IMR-90 (cell line): ENCODE measurements around the gene TCERG1L. TPM values are rescaled to one million over a fixed set of nuclear protein-coding genes. Genes with fewer than 3 reads are reported as not detected.

Source experiments
- ATAC-seq: fragments of 200-7000 bp; cut with Tn5 transposase; 2 replicates; pipeline ENCODE4 v1.9.1; 2020; ENCODE audit warnings: low read depth, mild to moderate bottlenecking, moderate library complexity
- BruUV-seq: library from RNA; stranded (reverse); fragments of 400-500 nt; replicated peaks from 2 replicates; lab custom pipeline; 2021; lab: Mats Ljungman, UMichigan
- CTCF ChIA-PET: fragments of 300-600 bp; formaldehyde crosslinking; extraction: SDS; loops from one replicate; lab custom pipeline; 2021; ENCODE audit warnings: antibody characterized with exemption; lab: Yijun Ruan, JAX
- POLR2A ChIA-PET: fragments of 300-600 bp; sonication (Branson Sonifier 250); formaldehyde crosslinking; loops from one replicate; lab custom pipeline; 2022; ENCODE audit warnings: antibody characterized with exemption; ENCODE audit not compliant: unreplicated experiment; lab: Charles Lee
- DNase-seq: peaks from one replicate; pipeline ENCODE4 v3.0.0; 2013
- H2AFZ ChIP-seq: replicated peaks from 2 replicates; pipeline ENCODE3; 2013; ENCODE audit warnings: low read length, mild to moderate bottlenecking; ENCODE audit not compliant: poor library complexity
- H2AK5ac ChIP-seq: 2 replicates; pipeline ENCODE4 v1.6.1; 2013; ENCODE audit warnings: low read depth, low read length, inconsistent platforms
- H2AK9ac ChIP-seq: replicated peaks from 2 replicates; pipeline ENCODE3; 2013; ENCODE audit warnings: mild to moderate bottlenecking, low read depth, low read length, moderate library complexity; ENCODE audit not compliant: poor library complexity
- H2BK120ac ChIP-seq: 2 replicates; pipeline ENCODE4 v1.6.1; 2013; ENCODE audit warnings: low read depth, low read length, inconsistent platforms
- H2BK15ac ChIP-seq: 3 replicates; pipeline ENCODE4 v1.6.1; 2013; ENCODE audit warnings: low read depth, low read length, inconsistent platforms
- H2BK20ac ChIP-seq: 2 replicates; pipeline ENCODE4 v1.6.1; 2013; ENCODE audit warnings: low read depth, mild to moderate bottlenecking, inconsistent platforms, low read length, moderate library complexity
- H2BK5ac ChIP-seq: 2 replicates; pipeline ENCODE4 v1.6.1; 2013; ENCODE audit warnings: mild to moderate bottlenecking, low read depth, low read length, inconsistent platforms; ENCODE audit not compliant: poor library complexity, severe bottlenecking
- H3K14ac ChIP-seq: replicated peaks from 2 replicates; pipeline ENCODE4 v1.6.1; 2013; ENCODE audit warnings: low read depth, low read length, inconsistent platforms
- H3K18ac ChIP-seq: 2 replicates; pipeline ENCODE4 v1.6.1; 2013; ENCODE audit warnings: low read depth, low read length, control low read depth
- H3K23ac ChIP-seq: 2 replicates; pipeline ENCODE4 v1.6.1; 2013; ENCODE audit warnings: low read depth, low read length, inconsistent platforms
- H3K27ac ChIP-seq: 2 replicates; pipeline ENCODE4 v1.5.1; 2013; ENCODE audit warnings: mild to moderate bottlenecking, control low read depth, low read length; ENCODE audit not compliant: insufficient read depth
- H3K27me3 ChIP-seq: 2 replicates; pipeline ENCODE4 v1.6.1; 2013; ENCODE audit warnings: low read length; ENCODE audit not compliant: control insufficient read depth, insufficient read depth
- H3K36me3 ChIP-seq: 2 replicates; pipeline ENCODE4 v1.6.1; 2013; ENCODE audit warnings: low read length, mixed read lengths; ENCODE audit not compliant: control insufficient read depth, insufficient read depth
- H3K4ac ChIP-seq: 2 replicates; pipeline ENCODE4 v1.6.1; 2013; ENCODE audit warnings: low read depth, low read length, inconsistent platforms
- H3K4me1 ChIP-seq: 2 replicates; pipeline ENCODE4 v1.6.1; 2013; ENCODE audit warnings: low read length, mixed read lengths; ENCODE audit not compliant: control insufficient read depth, insufficient read depth
- H3K4me2 ChIP-seq: 2 replicates; pipeline ENCODE4 v1.6.1; 2013; ENCODE audit warnings: low read depth, mild to moderate bottlenecking, control low read depth, low read length, moderate library complexity
- H3K4me3 ChIP-seq: 2 replicates; pipeline ENCODE4 v1.5.1; 2013; ENCODE audit warnings: low read depth, mild to moderate bottlenecking, control low read depth, low read length, moderate library complexity; ENCODE audit not compliant: insufficient read depth
- H3K56ac ChIP-seq: 2 replicates; pipeline ENCODE4 v1.6.1; 2013; ENCODE audit warnings: low read length, inconsistent platforms; ENCODE audit not compliant: insufficient read depth; ENCODE audit errors: extremely low read depth
- H3K79me1 ChIP-seq, 2 experiments: 2 replicates each; pipeline ENCODE4 v1.6.1; 2013; ENCODE audit warnings: low read length in 2 of 2, inconsistent platforms in 1 of 2, low read depth in 1 of 2
- H3K9ac ChIP-seq: 2 replicates; pipeline ENCODE4 v1.6.1; 2013; ENCODE audit warnings: low read depth, low read length, control low read depth
- H3K9me1 ChIP-seq: 2 replicates; pipeline ENCODE4 v1.6.1; 2013; ENCODE audit warnings: low read length, inconsistent platforms; ENCODE audit not compliant: insufficient read depth
- H3K9me3 ChIP-seq: 2 replicates; pipeline ENCODE4 v1.6.1; 2013; ENCODE audit warnings: low read length; ENCODE audit not compliant: control insufficient read depth, insufficient read depth
- H4K20me1 ChIP-seq: 2 replicates; pipeline ENCODE4 v1.6.1; 2013; ENCODE audit warnings: low read length, inconsistent platforms; ENCODE audit not compliant: insufficient read depth
- H4K5ac ChIP-seq: 2 replicates; pipeline ENCODE4 v1.6.1; 2013; ENCODE audit warnings: mild to moderate bottlenecking, low read depth, low read length, control low read depth
- H4K8ac ChIP-seq, 2 experiments: 2 replicates each; pipeline ENCODE4 v1.6.1; 2013; ENCODE audit warnings: low read depth in 2 of 2, low read length in 2 of 2, control low read depth in 1 of 2, inconsistent platforms in 1 of 2
- H4K91ac ChIP-seq: 2 replicates; pipeline ENCODE4 v1.6.1; 2013; ENCODE audit warnings: low read depth, low read length, inconsistent platforms; ENCODE audit not compliant: insufficient read depth
- BHLHE40 ChIP-seq: fragments of 150-350 bp; IDR thresholded peaks from 2 replicates; pipeline ENCODE4 v1.6.1; 2016; ENCODE audit warnings: mild to moderate bottlenecking, low read depth, low read length
- MAFK ChIP-seq: IDR thresholded peaks from 2 replicates; pipeline ENCODE4 v1.6.1; 2012; ENCODE audit warnings: low read depth, low read length, improper control_type of control experiment
- MAZ ChIP-seq: IDR thresholded peaks from 2 replicates; pipeline ENCODE4 v1.6.1; 2012; ENCODE audit warnings: low read depth, mild to moderate bottlenecking, low read length, improper control_type of control experiment, moderate library complexity, borderline replicate concordance
- MXI1 ChIP-seq: IDR thresholded peaks from 2 replicates; pipeline ENCODE4 v1.6.1; 2012; ENCODE audit warnings: low read depth, mild to moderate bottlenecking, low read length, moderate library complexity, borderline replicate concordance
- NFE2L2 ChIP-seq: fragments of 150-350 bp; IDR thresholded peaks from 2 replicates; pipeline ENCODE4 v1.6.1; 2016; ENCODE audit warnings: low read depth, mild to moderate bottlenecking, low read length
- POLR2A ChIP-seq: IDR thresholded peaks from 2 replicates; pipeline ENCODE4 v1.6.1; 2012; ENCODE audit warnings: mild to moderate bottlenecking, low read depth, low read length
- RCOR1 ChIP-seq: IDR thresholded peaks from 2 replicates; pipeline ENCODE4 v1.6.1; 2012; ENCODE audit warnings: mild to moderate bottlenecking, low read length, improper control_type of control experiment; ENCODE audit not compliant: insufficient replicate concordance
- RFX5 ChIP-seq: IDR thresholded peaks from 2 replicates; pipeline ENCODE4 v1.8.0; 2012; ENCODE audit warnings: low read depth, mild to moderate bottlenecking, low read length, moderate library complexity
- WGBS, 2 experiments: methylation state at CpG; one replicate each; pipeline versions ENCODE4 v1.1.5 to v1.1.7; 2013; ENCODE audit warnings: missing lambda C conversion rate in 2 of 2; ENCODE audit not compliant: insufficient read length in 1 of 2; ENCODE audit errors: extremely low coverage in 2 of 2; 5-methylcytosine and 5-hydroxymethylcytosine counted together
- dilution Hi-C: fragments of 300-500 bp; cut with HindIII; formaldehyde crosslinking; loops from one replicate; pipeline ENCODE4 v1.14.3; 2018; ENCODE audit warnings: low sequenced_read_pairs; ENCODE audit not compliant: unreplicated experiment
- in situ Hi-C: fragments of 300-500 bp; cut with MboI; formaldehyde crosslinking; loops from 3 replicates; pipeline ENCODE4 v1.14.3; 2019; ENCODE audit warnings: low sequenced_read_pairs, inconsistent platforms, mixed read lengths
- intact Hi-C: fragments of 100-400 bp; cut with micrococcal nuclease; formaldehyde crosslinking; loops from 2 replicates; pipeline ENCODE4 v1.10.0; 2022
- polyA plus RNA-seq, 3 experiments: library from polyadenylated mRNA; depleted of rRNA; stranded (reverse); fragments of >200 nt; gene quantifications; 2 replicates each; pipeline ENCODE4 v1.2.3, GENCODE V29; 2012; ENCODE audit warnings: low replicate concordance in 1 of 3
- total RNA-seq: library from RNA; depleted of rRNA; stranded (reverse); fragments of >200 nt; gene quantifications from 2 replicates; pipeline ENCODE4 v1.2.3, GENCODE V29; 2012
- TF ChIP-seq, protein P1 (sequence below): fragments of 150-350 bp; IDR thresholded peaks from 2 replicates; pipeline ENCODE4 v1.6.1; 2016; ENCODE audit warnings: low read depth, mild to moderate bottlenecking, low read length, moderate library complexity, borderline replicate concordance

The TCERG1L gene
- total and polyA plus RNA-seq, 2 of the 4 experiments (the other 2 are of a cell fraction), result not detected

DNA sequence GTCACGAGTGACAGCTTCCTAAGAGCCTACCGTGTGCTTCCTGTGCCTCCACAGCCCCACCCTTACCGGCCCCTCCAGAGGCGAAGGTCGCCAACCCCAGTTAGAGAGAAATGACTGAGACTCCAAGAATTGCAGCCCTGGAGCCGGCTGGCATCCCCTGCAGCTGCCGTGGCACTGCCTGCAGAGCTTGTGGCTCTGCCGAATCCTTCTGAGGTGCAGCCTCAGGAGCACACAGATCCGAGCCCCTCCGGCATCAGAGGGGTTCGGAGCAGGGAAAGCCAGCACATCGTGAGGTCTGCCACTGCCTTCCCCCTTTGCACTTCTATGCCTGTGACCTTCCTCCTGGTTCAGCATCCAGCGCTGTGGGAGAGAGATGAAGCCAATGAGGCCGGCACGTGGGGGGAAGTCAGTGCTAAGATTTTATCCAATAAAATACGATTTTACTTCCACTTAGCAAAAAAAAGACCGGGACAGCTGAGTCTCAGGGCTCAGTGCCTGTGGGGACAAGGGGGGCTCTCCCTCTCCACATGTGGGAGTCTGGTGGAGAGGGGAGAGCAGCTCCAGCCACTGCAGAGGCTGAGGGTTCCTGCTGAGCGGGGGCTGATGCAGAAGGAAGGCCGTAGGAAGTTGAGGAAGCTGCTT lies 80.1 kb downstream of the TCERG1L start:
- BruUV-seq, result no TSS peak

More for the DNA sequence above, 80.1 kb downstream of the TCERG1L start:
- CTCF ChIA-PET, result no interaction called here
- in situ Hi-C loops, result no loop called here
- Histone ChIP-seq H3K27me3 (no peaks in the 10 kb centered on the region), H3K79me1 (no peaks in the 10 kb centered on the region), H4K8ac (no peak overlapping the region), H2BK120ac (no peak overlapping the region), H3K4ac (no peak overlapping the region), H3K27ac (no peak overlapping the region), H4K91ac (no peak overlapping the region), H4K5ac (no peak overlapping the region), H2AK5ac (no peak overlapping the region), H3K4me1 (no peaks in the 10 kb centered on the region), H3K18ac (no peak overlapping the region), H2BK5ac (no peak overlapping the region), H2AK9ac (no peak overlapping the region), H3K9ac (no peak overlapping the region), H3K36me3 (no peaks in the 10 kb centered on the region), H3K4me2 (no peak overlapping the region), H3K9me1 (no peaks in the 10 kb centered on the region), H2AFZ (no peak overlapping the region), H3K14ac (no peak overlapping the region), H2BK15ac (no peak overlapping the region), H3K9me3 (peaks cover 33% of the 10 kb centered on the region), H3K56ac (no peak overlapping the region), H4K20me1 (no peaks in the 10 kb centered on the region), H3K4me3 (no peak overlapping the region), H3K23ac (no peak overlapping the region), H2BK20ac (no peak overlapping the region)
- no peak for DNase-seq
- POLR2A ChIA-PET, result no interaction called here
- intact Hi-C loops, result no loop called here
- no peak for TF ChIP-seq MAZ
- no peak for TF ChIP-seq RCOR1
- TF ChIP-seq MXI1, result no peak
- TF ChIP-seq, protein P1, sequence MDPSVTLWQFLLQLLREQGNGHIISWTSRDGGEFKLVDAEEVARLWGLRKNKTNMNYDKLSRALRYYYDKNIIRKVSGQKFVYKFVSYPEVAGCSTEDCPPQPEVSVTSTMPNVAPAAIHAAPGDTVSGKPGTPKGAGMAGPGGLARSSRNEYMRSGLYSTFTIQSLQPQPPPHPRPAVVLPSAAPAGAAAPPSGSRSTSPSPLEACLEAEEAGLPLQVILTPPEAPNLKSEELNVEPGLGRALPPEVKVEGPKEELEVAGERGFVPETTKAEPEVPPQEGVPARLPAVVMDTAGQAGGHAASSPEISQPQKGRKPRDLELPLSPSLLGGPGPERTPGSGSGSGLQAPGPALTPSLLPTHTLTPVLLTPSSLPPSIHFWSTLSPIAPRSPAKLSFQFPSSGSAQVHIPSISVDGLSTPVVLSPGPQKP, result no peak
- no peak for TF ChIP-seq POLR2A
- TF ChIP-seq NFE2L2, result no peak
- no peak for TF ChIP-seq MAFK
- no peak for TF ChIP-seq RFX5
- TF ChIP-seq BHLHE40, result no peak
- 58% methylated on average over 4 of the region's 19 CpGs; no CpG with 5 or more reads in 1 of the 2 experiments for WGBS, 2 experiments
- dilution Hi-C loops, result no loop called here
- no peak for ATAC-seq
